ENCODE measurements around the gene STAT5B.

Gene STAT5B

GRCh38 chr17:42284566-42284965, 8.4 kb upstream of the STAT5B start:
- DNase-seq, result no peak

- no peak for DNase-seq
Measured at GRCh38 chr17:42284024-42284369, 7.8 kb upstream of the STAT5B start.

- no peak for DNase-seq
Measured at GRCh38 chr17:42283241-42284023, 7.2 kb upstream of the STAT5B start.

DNA sequence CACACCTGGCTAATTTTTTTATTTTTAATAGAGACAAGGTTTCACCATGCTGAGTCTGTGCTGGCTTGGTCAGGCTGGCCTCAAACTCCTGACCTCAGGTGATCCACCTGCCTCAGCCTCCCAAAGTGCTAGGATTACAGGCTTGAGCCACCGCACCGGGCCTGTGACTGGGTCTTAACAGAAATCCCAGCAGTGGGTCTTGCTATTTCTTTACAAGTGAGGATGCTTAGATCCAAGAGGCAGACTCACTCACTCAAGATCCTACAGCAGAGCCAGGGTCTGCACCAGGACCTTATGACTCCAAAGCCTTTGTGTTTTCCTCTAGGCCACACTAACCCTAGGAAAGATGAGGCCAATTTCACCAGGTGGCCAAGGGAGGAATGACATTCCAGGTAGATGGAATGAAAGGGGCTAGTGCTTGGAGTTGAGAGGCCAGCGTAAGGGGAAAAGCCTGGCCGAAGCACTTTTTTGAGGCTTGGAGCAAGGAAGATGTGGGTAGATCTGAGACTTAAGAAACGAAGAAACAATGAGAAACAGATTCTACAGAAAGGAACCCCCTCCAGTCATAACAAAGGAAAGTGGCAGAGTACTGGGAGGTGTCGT, 6.4 kb upstream of the STAT5B start:
- no peak for DNase-seq

DNA sequence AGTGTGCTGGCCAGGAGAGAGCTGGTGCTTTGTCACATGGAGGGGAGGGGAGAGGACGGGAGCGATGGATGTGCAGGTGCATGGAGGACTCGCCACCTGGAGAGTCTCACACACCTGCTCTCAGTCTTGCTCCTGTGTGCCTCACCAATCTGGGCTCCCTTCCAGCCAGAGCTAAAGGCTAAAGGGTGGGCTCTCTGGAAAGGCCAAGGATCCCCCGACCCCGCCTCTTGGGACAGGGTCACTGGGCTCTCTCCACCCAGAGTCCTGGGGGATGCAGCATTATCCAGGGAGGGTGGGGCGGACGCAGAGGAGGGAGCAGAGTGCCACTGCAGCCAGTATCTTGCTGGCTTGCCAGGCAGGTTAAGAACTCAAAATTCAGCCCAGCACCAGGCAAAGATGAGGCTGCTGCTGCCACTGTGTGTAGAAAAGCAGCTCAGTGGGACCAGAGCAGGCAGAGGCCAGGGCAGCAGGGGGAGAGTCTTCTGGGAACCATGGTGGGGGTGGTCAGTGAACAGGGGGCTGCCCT, 5.4 kb upstream of the STAT5B start:
- no peak for DNase-seq

- no peak for DNase-seq
Measured at GRCh38 chr17:42279776-42280630, 3.8 kb upstream of the STAT5B start.

DNA sequence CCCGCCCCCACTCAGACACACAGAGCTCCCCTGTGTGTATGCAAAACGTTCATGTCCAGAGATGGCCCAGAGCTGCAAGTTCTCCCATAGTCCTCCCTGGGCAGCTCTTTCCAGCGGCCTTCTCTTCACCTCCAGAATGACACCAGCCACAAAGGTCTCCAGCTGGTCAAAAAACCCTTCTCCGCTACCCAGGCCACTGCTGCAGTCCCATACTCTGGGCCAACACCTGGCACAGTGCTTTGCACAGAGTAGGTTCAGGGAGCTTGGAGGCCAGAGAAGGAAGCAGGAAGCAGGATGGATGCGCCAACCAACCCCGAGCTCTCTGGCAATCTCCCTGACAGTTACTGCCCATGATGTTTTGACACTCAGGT, 1.1 kb upstream of the STAT5B start:
- no peak for DNase-seq

DNA sequence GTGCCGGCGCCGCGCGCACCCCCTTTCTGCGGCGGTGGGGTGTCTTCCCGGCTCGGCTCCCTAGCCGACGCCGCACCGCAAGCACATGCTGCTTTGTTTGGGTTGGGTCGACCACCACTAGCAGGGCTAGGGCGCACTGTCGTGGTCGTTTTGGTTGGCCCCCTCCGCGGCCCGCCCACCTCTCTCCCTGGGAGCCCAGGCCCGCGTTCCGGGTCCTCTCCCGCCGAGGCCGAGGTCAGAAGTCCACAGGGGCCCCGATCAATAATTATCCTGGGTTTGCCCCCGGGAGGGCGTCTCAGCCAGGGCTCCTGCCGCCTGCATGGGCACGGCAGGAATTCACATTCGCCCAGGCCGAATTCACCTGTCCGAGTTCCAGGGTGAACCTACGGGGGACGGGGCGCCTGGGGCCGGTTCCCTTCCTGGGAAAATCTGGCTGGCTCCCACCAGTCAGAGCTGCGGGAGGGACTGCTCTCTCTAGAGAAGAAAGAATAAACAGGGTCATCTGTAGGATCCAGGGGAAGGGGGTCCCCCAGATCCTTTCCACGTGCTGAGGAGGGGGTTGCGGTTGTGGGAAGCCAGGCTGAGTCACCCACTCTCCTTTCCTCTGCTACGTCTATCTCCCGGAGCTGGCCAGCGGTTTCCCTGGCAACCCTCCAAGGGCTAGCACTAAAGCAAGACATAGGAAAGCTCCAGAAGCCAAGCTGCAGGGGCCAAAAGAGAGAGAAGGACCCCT, 584 bp upstream of the STAT5B start:
- DNase-seq, result peak; percentile 73

GRCh38 chr17:42275527-42276358, 448 bp downstream of the STAT5B start:
- no peak for DNase-seq

DNA sequence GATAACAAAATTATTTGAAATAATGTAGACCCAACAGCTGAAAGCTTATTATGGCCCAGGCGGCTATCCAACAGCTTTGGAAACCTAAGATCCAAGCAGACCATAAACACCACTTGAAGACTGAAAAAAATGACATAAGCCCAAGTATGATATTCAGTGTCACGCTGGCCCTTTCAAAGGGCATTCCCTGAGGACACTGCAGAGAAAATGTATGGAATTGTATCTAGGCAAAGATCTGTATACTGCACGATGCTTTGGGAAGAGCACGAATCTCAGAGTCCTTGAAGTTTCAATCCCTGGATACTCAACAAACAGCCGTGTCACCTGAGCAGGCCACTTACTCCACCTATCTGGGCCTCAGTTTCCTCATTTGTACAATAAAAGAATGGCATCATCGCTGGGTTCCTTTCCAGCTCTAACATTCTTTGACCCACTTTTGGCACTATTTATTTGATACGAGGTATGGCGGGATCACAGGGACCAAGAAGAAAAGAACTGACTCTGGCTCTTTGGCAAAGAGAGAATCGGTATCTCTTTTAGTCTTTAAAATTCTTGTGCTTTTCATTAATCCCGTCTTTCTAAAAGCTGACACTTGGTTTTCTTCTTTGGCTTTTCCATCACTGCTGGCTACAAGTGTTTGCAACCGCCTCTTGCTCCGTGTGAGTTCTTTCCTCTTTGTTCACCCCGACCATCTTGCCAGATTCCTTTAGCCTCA, 1.2 kb downstream of the STAT5B start:
- DNase-seq, result no peak

DNA sequence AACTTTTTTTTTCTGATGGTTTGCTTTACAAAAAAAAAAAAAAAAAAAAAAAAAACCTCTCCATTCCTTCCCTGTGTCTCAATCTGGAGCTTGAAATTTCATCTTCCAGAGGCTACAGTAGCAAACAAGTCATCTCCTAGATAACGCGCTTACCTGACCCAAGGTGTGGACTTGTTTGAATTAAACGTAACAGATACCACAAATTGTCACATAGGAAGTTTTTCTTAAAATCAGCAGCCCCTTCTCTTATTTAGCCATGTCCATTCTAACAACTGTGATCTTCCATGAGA, 2.0 kb downstream of the STAT5B start:
- no peak for DNase-seq

DNA sequence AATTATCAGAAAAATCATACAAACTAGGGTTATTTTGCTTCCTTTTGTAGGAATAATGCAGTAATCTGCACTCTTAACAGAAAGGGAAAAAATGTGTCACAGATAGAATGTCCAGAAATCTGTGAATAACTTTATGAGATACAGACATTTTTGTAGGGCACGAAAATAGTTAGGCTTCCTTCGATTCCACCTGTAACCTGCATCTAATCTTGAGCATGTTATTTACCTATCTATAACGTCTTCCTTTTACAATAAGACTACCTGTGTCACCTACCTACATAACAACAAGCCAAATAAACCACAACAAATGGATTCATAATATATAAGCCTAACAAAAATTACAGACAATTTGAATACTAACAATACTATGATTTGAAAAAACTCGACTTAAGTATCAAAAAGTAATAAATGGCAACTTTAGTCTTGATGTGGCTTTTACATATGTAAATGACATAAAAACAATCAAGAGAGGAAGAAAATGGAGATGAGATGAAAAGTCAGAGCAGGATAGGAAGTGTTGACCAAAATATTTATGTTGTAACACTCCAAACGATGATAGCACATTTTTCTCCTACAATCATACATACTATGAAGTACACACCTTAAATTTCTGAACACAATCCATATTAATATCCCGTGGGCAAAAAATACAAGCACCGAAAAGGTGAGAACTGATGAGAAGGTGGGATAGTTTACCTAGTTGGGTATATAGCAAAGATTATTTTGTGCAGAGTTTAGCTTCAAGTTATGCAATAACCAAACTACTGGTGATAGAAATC, 2.5 kb downstream of the STAT5B start:
- no peak for DNase-seq

- DNase-seq, result no peak
Measured at GRCh38 chr17:42272162-42272907, 3.9 kb downstream of the STAT5B start.

- DNase-seq, result no peak
Measured at GRCh38 chr17:42271779-42272035, 4.5 kb downstream of the STAT5B start.

- no peak for DNase-seq
Measured at GRCh38 chr17:42271006-42271778, 5.0 kb downstream of the STAT5B start.

DNA sequence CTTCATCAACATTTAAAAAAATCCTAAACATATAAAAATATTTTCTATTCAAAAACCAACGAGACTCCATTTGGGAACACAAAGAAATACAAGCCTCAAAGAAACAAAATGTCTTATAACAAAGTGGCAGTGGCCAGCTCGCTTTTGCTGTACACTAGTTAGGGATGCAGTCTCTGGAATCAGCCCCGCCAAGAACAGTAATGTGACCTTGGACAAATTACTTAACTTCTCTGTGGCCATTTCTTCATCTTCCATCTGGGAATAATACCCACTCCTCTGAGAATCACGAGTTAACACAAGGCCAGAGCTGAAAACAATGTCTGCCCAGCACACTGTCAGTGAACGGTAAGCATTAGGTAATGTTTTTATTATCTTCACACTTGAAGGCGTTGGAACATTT, 5.6 kb downstream of the STAT5B start:
- no peak for DNase-seq

- DNase-seq, result no peak
Measured at GRCh38 chr17:42270170-42270535, 6.0 kb downstream of the STAT5B start.

DNA sequence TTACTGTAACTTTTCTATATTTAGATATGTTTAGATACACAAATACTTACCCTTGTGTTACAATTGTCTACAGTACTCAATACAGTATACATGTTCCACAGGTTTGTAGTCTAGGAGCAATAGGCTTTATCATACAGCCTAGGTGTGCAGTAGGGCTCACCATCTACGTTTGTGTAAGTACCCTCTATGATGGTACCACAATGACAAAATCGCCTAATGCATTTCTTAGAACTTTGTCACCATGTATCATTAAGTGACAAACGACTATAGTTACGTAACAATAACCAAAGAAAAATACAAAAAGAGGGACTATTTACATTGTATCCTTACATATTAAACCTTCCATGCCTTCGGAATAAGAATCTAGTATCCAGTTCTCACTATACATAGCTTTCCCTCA, 8.0 kb downstream of the STAT5B start:
- no peak for DNase-seq

DNA sequence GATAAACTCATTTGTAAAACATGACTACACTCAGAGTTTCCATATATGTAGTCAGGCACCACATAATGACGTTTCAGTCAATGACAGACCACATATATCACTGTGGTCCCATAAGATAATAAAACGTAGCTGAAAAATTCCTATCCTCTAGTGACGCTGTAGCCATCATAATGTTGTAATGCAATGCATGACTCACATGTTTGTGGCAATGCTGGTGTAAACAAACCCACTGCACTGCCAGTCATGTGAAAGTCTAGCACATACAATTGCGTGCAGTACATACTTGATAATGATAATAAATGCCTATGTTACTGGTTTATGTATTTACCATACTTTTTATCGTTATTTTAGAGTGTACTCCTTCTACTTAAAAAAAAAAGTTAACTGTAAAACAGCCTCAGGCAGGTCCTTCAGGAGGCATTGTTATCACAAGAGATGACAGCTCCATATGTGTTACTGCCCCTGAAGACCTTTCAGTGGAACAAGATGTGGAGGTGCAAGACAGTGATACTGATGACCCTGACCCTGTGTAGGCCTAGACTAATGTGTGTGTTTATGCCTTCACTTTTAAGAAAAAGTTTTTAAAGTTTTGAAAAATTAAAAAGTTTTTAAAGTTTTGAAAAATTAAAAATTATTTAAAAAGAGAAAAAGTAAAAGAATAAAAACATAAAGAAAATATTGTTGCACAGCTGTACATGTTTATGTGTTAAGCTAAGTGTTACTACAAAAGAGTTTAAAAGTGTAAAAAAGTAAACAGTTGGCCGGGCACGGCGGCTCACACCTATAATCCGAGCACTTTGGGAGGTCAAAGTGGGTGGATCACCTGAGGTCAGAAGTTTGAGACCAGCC, 9.0 kb downstream of the STAT5B start:
- DNase-seq, result no peak
